HepG2 (cell line): Measurements from ENCODE around the gene CLEC16A.

Source experiments
- BORCS8-MEF2B ChIP-seq: sonication (generic); formaldehyde crosslinking; IDR thresholded peaks from 2 replicates; pipeline ENCODE4 v1.8.0; 2022; ENCODE audit warnings: mild to moderate bottlenecking, missing genetic modification reagents
- FOXJ3 ChIP-seq: sonication (generic); formaldehyde crosslinking; IDR thresholded peaks from 2 replicates; pipeline ENCODE4 v1.4.0; 2020; ENCODE audit warnings: missing genetic modification reagents, mild to moderate bottlenecking, borderline replicate concordance
- ZBTB7B ChIP-seq: sonication (generic); formaldehyde crosslinking; IDR thresholded peaks from 2 replicates; pipeline ENCODE4 v1.4.0; 2020; ENCODE audit warnings: missing genetic modification reagents

DNA sequence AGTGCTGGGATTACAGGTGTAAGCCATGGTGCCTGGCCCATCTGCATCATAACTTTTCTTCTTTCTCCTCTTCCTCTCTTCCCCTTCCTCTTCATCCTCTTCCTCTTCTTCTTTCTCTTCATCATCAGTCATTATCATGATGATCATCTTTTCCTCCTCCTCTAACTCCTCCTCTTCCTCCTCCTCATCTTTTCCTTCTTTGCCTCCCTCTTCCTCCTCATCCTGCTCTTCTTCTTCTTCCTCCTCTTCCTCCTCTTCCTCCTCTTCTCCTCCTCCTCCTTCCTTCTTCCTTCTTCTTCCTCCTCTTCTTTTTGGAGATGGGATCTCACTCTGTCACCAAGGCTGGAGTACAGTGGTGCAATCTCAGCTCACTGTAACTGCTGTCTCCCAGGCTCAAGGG is 249.1 kb downstream of the CLEC16A start:
- TF ChIP-seq FOXJ3 (CRISPR knock-in tag) (no peak), ZBTB7B (no peak), BORCS8-MEF2B (no peak)
